ENCODE measurements around the gene GPX6.
"Not testable (repeated sequence)": the region's sequence is repeated elsewhere in the genome, so short reads cannot be mapped to it uniquely, and the experiment has no call there.

The GPX6 gene

DNA sequence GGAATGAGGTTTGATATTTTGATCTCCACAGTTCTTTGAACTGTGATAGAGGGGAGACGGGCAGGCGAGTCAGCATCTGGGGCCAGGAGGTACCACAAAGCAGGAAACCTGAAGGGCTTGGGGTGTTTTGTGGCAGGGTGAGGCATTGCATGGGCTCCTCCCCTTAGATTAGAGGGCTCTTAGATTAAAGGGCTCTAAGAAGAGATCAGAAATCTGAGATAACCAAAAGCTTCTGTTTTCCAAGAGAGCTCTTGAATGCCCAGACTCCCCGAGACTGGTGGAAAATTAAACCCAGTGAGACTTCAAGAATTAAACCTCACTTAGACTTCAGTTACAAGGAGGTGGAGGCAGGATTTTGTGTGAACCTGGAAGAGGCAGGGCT lies 7.6 kb upstream of the GPX6 start:
- DNase-seq = no peak

DNA sequence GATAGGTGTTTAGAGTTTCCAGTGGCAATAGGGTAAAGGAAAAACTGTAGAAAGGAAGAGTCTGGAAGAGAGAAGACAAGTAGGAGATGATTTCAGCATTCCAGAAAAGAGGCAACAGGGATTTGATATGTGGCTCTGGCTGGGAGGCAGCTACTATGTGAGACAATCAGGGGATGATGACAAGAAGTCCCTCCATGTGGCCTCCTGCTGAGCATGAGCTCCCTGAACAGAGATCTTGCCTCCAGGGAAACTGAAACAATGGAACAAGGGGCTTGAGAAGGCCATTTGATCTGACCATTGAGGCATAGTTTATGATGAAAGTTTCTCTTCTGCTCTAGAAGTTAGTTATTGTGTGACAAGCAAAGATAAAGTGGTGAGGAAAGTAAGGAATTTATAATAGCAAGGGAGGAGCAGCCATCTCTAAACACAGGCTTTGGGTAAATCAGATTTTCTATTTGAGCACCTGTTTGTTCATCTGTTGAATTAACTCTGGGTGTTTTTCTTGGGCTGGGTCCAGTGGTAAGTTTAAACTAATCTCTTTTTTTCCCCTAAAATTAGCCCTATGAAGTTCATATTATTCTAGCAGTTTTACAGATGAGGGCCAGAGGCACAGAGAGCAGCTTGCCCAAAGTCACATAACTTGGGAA lies 7.1 kb upstream of the GPX6 start:
- no peak for DNase-seq

DNA sequence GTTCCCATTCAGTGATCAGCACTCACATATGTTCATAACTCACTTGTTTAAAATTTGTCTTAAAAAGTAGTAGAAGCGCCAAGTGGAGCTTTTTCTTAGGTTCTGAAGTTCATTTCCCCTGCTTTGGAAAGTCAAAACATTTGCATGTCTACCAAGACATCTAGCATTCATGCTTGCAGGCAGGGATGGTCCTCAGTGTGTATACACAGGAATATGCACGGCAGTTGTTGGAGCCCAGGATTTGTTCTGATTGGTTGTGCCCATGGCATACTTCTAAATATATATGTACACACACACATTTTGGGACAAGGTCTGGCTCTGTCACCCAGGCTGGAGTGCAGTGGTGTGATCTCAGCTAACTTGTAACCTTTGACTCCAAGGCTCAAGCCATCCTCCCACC lies 2.4 kb upstream of the GPX6 start:
- DNase-seq = no peak

DNA sequence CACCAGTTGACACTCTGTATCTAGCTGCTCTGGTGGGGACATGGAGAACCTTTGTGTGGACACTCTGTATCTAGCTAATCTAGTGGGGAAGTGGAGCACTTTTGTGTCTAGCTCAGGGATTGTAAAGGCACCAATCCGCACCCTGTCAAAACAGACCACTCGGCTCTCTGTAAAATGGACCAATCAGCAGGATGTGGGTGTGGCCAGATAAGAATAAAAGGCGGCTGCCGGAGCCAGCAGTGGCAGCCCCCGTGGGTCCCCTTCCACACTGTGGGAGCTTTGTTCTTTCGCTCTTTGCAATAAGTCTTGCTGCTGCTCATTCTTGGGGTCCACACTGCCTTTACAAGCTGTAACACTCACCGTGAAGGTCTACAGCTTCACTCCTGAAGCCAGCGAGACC lies 3.2 kb downstream of the GPX6 start:
- not testable (repeated sequence) for DNase-seq

DNA sequence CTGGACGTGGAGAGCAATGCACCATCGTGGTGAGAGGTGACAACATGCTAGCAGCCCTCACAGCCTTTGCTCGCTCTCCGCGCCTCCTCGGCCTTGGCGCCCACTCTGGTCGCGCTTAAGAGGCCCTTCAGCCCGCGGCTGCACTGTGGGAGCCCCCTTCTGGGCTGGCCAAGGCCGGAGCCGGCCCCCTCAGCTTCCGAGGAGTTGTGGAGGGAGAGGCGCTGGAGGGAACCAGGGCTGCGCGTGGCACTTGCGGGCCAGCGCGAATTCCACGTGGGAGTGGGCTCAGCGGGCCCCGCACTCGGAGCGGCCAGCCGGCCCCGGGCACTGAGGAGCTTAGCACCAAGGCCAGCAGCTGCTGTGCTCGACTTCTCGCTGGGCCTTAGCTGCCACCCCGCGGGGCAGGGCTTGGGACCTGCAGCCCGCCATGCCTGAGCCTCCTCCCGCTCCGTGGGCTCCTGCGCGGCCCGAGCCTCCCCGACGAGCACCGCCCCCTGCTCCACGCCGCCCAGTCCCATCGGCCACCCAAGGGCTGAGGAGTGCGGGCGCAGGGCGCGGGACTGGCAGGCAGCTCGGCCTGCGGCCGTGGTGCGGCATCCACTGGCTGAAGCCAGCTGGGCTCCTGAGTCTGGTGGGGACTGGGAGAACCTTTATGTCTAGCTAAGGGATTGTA lies 3.8 kb downstream of the GPX6 start:
- no peak for DNase-seq

DNA sequence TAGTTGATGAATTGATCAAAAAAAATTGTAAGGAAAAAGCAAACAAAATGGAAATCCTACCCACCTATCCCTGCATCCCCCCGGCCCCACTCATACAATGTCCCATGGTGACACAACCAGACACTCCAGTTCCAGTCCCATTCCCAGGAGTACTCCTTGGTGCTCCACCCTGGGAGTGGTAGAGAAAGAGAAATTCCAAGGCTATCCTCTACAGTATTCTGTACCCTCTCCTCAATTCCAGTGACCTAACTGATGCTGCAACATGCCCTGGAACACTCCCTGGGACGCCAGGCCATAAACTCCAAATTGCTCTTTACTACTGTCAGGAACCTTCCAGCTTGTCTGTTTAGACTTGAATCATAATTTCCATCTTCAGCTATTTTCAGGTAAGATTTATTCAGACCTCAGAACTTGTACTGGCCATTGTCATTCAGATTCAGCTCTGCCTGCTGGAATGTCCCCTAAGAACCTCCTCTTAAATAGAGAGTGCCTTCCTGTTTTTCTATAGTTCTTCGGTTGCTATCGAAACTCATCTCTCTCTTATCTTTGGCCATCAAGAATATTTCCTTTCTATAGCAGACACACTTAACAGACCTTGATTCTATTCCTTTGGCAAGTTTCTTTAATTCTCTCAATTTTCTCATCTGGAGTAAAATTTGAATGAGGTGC lies 8.7 kb downstream of the GPX6 start:
- DNase-seq = no peak

DNA sequence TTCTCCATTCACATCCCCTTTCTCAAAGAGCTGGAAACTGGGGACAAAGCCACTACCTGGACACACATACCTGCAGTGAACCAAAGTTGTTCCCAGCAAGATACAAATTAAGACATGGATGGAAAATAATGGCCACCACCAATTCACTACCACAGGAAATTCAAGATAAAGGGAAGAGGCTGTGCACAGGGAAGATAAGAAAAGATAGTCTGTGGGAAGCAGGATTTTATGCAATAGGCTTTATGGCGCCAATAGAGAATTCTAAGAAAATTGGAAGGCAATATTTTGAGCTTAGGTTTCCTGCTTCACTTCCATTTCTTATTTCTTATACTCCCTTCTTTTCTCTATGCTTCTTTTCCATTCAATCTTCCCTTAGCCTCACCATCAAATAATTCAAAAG lies 9.9 kb downstream of the GPX6 start:
- no peak for DNase-seq

DNA sequence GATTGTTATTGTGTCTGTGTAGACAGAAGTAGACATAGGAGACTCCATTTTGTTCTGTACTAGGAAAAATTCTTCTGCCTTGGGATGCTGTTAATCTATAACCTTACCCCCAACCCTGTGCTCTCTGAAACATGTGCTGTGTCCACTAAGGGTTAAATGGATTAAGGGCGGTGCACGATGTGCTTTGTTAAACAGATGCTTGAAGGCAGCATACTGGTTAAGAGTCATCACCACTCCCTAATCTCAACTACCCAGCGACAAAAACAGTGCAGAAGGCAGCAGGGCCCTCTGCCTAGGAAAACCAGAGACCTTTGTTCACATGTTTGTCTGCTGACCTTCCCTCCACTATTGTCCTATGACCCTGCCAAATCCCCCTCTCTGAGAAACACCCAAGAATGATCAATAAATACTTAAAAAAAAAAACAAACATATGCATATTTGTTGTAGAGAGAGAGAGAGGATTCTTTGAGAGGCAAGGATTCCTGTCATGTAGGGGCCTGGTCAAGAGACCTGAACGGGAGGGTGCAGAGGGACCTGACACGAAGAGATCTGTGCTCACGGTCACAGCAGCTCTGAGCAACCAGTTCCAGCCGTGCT lies 12.8 kb downstream of the GPX6 start:
- DNase-seq = not testable (repeated sequence)

DNA sequence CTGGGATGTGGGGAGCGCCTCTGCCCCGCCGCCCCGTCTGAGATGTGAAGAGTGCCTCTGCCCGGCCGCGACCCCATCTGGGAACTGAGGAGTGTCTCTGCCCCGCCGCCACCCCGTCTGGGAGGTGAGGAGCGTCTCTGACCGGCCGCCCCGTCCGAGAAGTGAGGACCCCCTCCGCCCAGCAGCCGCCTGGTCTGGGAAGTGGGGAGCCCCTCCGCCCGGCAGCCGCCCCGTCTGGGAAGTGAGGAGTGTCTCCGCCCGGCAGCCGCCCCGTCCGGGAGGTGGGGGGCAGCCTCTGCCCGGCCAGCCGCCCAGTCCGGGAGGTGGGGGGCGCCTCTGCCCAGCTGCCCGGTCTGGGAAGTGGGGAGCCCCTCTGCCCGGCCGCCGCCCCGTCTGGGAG lies 13.5 kb downstream of the GPX6 start:
- not testable (repeated sequence) for DNase-seq

DNA sequence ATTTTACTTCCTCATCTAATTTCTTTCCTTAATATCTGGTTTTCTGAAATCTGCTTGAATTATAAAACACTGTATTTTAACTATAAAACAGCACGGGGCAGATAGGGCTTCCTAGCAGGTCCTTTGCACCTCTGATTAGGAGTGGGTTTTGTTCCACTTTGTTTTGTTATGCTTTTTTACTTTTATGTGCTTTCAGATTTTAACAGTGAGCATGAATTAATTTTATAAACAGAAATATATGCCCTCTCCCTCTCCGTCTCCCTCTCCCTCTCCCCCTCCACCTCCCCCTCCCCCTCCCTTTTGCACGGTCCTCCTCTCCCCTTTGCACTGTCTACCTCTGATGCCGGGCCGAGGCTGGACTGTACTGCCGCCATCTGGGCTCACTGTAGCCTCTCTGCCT lies 14.3 kb downstream of the GPX6 start:
- DNase-seq = no peak

DNA sequence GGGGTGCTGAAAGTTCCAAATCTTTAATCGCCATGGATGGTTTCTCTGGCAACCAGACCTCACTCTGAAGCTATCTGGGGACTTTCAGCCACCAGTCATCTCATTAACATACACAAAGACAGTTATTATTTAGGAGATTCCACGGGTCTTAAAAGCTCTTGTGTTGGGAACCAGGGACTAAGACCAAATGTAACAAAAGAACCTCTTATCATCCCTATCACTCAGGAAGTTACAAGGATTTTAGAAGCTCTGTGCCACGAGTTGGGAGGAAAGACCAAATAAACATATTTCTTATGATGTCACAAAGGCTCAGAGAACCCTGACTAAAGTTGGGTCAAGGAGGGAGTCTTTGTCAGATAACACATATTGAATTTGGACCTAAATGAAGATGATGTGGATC lies 17.7 kb downstream of the GPX6 start:
- no peak for DNase-seq

DNA sequence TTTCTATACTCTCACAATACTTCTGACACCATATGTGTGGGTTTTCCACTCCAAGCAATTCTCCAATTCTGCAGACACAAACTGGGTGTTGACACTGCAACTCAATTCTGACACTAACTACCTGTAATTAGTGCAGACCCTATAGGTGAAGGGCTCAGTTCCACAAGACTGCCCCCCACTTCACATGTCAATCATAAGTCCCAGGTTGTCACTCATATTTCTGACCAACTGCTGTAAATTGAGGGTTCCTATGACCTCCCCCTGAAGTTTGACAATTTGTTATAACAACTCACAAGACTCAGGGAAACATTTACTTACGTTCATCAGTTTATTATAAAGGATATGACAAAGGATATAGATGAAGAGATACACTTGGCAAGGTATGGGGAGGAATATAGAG lies 18.3 kb downstream of the GPX6 start:
- DNase-seq = no peak

DNA sequence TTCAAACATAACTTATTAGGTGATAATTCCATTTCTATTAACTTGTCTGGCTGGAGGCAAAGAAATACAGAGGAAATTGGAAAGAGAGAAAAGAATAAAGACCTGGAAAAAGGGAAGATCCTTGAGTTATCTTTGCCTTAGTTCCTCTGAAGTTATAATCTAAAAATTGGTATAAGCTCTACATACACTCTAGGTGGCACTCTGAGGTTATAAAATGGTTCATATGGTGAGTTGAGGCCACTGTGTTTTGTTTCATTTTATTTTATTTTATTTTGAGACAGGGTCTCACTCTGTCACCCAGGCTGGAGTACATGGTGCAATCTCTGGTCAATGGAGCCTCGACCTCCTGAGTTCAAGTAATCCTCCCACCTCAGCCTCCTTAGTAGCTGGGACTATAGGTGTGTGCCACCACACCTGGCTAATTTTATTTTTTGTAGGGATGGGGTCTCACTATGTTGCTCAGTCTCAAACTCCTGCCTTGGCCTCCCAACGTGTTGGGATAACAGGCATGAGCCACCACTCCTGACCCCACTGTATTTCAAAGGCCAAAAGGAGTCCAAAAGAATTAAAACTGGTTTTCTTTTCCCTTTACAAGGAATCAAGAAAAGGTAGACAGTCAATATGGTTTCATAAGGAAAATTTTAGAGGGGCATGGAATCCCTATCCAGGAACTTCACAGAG lies 19.4 kb downstream of the GPX6 start:
- no peak for DNase-seq

DNA sequence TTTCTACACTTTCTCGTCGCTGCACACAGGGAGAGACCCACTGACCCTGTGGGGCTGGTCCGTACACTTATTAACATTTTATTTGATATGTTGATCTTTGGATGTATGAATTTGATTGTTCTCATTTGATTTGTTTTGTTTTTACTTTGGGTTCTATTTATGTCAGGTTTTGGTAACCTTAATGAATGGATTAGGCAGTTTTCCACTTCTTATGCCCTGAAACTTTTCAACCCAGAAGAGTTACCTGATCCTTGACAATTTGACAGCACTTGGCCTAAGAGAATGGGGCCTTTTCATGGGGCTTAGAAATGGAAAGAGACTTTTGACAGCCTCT lies 23.6 kb downstream of the GPX6 start:
- no peak for DNase-seq

DNA sequence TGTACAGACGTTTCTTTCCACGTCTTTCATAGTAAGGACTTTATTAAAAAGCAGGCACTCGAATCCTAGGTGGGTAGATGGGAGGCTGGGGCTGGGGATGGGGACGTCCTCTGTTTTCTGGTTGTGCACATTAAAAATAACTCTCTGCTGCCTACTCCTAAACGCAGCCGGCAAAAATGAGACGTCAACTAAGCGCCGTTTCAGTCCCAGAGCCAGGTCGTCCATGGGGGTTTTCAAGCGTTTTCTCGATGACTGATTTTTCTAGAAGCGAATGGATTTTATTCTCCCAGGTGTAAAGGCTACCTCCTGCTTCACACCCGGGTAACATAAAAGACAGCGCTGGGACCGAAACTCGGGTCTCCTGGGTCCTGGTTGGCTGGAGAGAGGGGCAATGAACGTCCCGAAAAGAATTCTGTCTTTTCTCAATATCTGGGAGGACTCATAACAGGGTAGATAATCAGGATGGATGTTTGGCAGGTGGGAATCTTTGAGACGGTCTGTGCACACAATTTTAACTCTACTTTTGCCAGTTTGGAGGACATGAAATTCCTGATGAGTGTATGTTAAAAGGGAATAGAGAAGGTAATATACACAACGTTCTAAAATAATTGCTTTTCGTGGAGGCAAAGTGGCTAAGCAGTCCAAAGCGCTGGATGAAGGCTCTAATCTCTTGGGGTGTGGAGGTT lies 25.2 kb downstream of the GPX6 start:
- peak; percentile 44 for DNase-seq

DNA sequence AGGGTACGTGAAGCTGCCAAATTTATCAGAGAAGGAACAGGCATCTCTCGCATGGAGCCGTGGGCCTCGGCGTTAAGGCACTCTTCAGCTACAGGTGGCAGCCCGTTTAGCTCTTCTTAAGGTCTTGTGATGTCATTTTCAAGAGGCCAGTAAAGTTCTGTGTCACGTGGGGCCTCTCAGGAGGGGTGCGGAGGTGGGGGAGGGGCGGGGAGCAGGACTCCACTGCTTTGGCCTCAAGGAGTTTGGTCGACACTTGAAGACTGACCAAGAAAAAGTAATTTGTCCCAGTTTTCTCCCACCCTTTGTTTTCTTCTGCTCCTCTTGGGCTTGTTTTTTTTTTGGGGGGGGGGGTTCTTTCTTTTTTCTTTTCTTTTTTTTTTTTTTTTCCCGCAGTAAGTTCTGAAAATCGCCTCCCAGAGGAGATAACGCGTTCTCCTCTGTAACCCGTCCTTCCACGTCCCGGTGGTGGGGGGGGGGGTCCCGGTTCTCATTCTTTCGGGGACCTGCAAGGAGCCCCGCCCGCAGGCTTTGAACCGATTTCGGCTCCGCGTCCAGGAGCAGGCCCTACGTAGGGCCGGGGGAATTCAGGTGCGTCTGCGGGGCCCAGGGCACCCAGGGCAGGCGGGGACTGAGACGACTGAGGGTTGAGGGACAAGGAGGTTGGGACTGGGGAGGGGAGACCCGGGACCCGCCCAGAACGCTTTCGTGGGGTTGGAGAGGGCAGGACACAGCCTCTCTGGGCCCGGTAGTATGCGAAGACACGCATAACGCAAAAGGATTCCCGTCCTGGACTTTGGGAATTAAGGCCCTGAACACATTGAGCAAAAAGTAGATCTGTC lies 26.0 kb downstream of the GPX6 start:
- peak; percentile 72 for DNase-seq

DNA sequence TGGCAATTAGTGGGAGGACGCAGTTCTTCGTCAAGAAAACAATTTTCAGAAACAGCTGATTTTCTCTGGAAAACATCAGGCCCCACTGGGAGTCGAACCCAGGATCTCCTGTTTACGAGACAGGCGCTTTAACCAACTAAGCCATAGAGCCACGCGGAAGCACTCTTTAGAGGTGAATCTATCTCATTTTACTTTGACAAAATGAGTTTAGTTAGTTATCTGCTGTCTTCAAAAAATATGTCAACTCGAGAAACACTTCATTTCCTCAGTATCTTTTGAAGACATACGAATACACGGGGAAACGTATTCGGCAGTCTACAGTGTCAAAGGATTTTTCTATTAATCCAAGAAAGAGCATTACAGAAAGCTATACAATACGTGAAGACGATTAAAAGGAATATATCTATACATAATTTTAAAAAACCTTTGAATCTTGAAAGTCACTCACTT lies 26.7 kb downstream of the GPX6 start:
- peak; percentile 33 for DNase-seq

DNA sequence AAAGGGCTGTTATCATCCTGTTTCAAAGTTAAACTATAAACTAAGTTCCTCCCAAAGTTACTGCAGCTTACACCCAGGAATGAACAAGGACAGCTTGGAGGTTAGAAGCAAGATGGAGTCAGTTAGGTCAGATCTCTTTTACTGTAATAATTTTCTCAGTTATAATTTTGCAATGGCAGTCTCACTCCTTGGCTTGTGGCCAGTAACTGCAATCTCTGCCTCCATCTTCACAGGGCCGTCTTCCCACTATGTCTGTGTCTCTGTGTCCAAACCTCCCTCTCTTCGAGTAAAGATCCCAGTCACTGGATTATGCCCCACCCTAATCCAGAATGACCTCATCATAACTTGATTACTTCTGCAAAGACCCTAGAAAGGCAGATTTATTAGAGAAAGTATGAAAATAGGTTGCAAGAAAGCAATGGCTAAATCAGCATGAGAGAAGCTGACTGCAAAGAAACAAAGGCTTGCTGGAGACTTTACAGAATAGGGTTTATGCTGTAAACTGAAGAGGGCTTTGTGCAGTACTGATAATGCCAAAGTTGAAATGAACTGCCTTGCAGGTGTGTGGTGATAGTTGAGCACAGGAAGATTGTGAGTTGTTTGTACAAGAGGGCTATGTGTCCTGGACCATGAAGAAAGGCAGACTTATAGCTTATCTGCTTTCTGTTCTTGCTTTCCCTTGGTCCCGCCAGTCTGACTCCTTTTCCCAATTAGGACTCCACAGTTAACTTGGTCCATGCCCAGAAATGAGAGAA lies 28.4 kb downstream of the GPX6 start:
- no peak for DNase-seq

DNA sequence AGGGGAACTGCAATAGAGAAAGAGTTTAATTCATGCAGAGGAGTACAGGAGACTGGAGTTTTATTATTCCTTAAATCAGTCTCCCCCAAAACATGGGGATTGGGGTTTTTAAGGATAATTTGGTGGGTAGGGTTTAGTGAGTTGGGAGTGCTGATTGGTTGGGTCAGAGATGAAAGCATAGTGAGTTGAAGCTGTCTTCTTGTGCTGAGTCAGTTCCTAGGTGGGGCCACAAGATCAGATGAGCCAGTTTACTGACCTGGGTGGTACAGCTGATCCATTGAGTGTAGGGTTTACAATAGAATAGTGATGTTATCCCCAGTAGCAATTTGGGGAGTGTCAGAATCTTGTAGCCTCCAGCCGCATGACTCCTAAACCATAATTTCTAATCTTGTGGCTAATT lies 29.1 kb downstream of the GPX6 start:
- no peak for DNase-seq

DNA sequence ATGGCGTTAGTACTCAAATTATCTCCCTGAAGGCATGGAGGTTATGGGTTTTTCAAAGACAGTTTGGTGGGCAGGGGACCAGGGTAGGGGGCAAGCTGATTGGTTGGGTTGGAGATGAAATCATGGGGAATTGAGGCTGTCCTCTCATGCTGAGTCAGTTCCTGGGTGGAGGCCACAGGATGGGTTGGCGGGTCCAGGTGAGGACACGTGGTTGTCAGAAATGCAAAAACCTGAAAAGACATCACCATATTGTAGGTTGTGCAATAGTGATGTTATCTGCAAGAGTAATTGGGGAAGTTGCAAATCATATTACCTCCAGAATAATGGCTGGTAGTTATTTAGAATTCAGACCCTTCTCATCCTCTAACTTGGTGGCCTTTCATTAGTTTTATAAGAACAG lies 30.1 kb downstream of the GPX6 start:
- no peak for DNase-seq

DNA sequence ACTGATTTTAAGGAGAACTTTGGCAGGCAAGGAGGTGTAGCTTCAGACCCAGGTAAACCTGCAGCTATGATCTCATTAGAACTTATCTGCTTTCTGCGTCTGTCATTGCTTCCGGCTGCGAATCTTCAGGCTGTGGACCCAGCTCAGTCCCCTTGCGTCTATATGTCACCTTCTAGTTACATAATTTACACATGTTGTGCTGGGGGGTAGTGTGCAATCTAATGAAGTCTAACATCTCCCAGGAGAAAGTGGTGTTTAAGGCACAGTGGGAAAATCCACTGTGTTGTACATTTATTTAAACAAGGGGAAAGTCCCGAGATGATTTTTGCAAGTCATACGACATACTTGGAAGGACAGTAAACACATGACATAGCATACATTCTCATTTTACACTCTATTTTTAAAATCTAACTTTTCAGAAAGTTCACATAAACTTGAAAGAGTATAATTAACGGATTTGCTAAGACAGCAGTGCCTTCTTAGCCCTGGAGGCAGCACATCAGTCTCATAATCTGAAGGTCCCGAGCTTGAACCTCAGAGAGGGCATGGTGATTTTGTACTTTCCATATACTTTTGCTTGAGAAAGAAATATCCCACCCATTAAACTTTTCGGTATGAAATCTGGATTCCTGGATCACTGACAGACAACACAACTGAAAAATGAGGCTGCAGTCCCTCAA lies 35.2 kb downstream of the GPX6 start:
- DNase-seq = no peak

Data from right hindlimb (tissue), 1 donor.